Measurements from ENCODE around the gene NOXRED1.

NOXRED1 gene

DNA sequence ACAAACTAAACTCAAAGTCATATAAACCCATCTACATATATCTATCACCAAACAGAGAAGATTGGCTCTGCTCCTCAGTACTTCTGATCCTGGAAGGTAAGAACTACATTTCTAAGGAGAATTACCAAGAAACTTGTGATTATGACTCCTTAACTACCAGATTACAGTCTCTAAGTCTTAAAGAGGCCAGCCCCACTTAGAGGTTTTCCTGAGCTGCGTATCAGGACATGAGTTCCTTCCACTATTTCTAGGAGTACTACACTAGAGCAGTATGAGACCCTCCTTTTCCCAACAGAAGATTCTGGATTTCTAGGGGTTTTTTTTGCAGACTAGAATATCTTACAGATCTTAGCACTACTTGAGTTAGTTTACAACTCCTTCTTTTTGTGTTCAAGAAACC lies at the start of gene NOXRED1:
Gene NOXRED1, minus strand, starts transcription at position 101 of the 400 bp plus-strand sequence. CDS start 634 bp downstream, outside the sequence.
- Histone ChIP-seq H3K4me3 (ENCODE audit: low read length) (no peak within 1 kb of the TSS), H3K9me3 (ENCODE audit: control insufficient read depth, low read length) (no peaks in the 10 kb centered on the region), H3K4me1 (ENCODE audit: control insufficient read depth, insufficient read depth, low read length) (no peaks in the 10 kb centered on the region), H3K36me3 (ENCODE audit: control insufficient read depth, insufficient read depth, low read length) (no peaks in the 10 kb centered on the region), H3K27me3 (ENCODE audit: control insufficient read depth, insufficient read depth, low read length) (no peaks in the 10 kb centered on the region), H3K9ac (ENCODE audit: low read length) (no peak within 1 kb of the TSS)

GRCh38 chr14:77470224-77470870 lies 47.0 kb upstream of the NOXRED1 start:
- no peaks in the 10 kb centered on the region for H3K27me3 ChIP-seq (ENCODE audit: control insufficient read depth, insufficient read depth, low read length)
- H3K9me3 ChIP-seq (ENCODE audit: control insufficient read depth, low read length) = no peaks in the 10 kb centered on the region
- H3K36me3 ChIP-seq (ENCODE audit: control insufficient read depth, insufficient read depth, low read length) = peaks cover 4% of the 10 kb centered on the region
- H3K9ac ChIP-seq (ENCODE audit: low read length) = no peak overlapping the region
- no peak overlapping the region for H3K4me3 ChIP-seq (ENCODE audit: low read length)
- no peaks in the 10 kb centered on the region for H3K4me1 ChIP-seq (ENCODE audit: control insufficient read depth, insufficient read depth, low read length)

DNA sequence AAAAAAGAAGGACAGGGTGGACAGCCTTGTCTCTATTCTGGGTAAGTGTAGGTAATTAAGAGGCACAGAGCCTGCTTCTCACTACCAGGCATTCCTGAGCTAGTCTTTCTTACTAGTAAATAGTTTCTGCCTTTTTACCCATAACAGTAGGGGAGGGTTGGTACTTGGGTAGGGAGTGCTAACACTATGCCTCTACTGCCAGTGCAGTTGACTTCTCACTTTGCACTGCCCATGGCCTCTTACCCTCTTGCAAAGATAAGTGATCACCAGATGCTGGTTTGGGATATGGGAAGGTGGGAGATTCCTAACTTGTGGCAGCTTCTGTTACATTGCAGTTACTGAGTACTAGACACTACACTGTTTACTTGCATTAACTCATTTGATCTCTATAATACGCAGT lies 46.2 kb upstream of the NOXRED1 start:
- H3K4me1 ChIP-seq (ENCODE audit: control insufficient read depth, insufficient read depth, low read length) = no peaks in the 10 kb centered on the region
- no peak overlapping the region for H3K4me3 ChIP-seq (ENCODE audit: low read length)
- H3K9ac ChIP-seq (ENCODE audit: low read length) = no peak overlapping the region
- no peaks in the 10 kb centered on the region for H3K9me3 ChIP-seq (ENCODE audit: control insufficient read depth, low read length)
- no peaks in the 10 kb centered on the region for H3K27me3 ChIP-seq (ENCODE audit: control insufficient read depth, insufficient read depth, low read length)
- H3K36me3 ChIP-seq (ENCODE audit: control insufficient read depth, insufficient read depth, low read length) = peaks cover 12% of the 10 kb centered on the region

DNA sequence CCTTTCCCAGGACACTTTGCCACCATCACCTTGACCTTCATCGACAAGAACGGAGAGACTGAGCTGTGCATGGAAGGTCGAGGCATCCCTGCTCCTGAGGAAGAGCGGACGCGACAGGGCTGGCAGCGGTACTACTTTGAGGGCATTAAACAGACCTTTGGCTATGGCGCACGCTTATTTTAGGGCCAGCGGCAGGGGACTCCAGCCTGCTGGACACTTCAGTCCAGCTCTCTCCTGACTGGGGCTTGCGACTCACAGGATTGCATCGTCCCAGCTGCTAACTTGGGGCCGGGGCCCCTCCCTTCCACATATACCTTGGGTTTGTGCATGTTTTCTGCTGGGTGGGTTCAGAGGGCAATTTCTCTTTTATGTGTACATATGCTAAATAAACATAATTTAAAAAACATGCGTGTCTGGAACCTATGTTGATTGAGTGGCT lies 45.8 kb upstream of the NOXRED1 start:
- peaks cover 14% of the 10 kb centered on the region for H3K36me3 ChIP-seq (ENCODE audit: control insufficient read depth, insufficient read depth, low read length)
- H3K9ac ChIP-seq (ENCODE audit: low read length) = no peak overlapping the region
- no peaks in the 10 kb centered on the region for H3K9me3 ChIP-seq (ENCODE audit: control insufficient read depth, low read length)
- H3K4me1 ChIP-seq (ENCODE audit: control insufficient read depth, insufficient read depth, low read length) = no peaks in the 10 kb centered on the region
- no peaks in the 10 kb centered on the region for H3K27me3 ChIP-seq (ENCODE audit: control insufficient read depth, insufficient read depth, low read length)
- no peak overlapping the region for H3K4me3 ChIP-seq (ENCODE audit: low read length)

DNA sequence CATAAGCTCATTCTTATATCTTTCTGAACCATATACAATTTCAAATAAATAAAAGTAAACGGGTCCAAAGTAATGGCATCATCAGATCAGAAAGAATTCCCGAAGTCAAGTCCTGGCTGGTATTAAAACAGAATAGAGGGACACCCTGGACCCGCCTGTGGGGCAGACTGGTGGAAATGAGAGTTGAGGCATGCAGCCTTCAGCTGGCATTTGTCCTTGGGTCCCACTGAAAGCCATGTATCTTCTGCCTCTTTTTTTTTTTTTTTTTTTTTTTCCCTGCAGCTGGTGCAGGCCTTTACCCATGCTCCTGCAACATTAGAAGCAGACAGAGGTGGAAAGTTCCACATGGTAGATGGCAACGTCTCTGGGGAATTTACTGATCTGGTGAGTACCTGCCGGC lies 44.5 kb upstream of the NOXRED1 start:
- no peak overlapping the region for H3K4me3 ChIP-seq (ENCODE audit: low read length)
- H3K9me3 ChIP-seq (ENCODE audit: control insufficient read depth, low read length) = no peaks in the 10 kb centered on the region
- H3K27me3 ChIP-seq (ENCODE audit: control insufficient read depth, insufficient read depth, low read length) = no peaks in the 10 kb centered on the region
- no peaks in the 10 kb centered on the region for H3K4me1 ChIP-seq (ENCODE audit: control insufficient read depth, insufficient read depth, low read length)
- H3K9ac ChIP-seq (ENCODE audit: low read length) = no peak overlapping the region
- peaks cover 17% of the 10 kb centered on the region for H3K36me3 ChIP-seq (ENCODE audit: control insufficient read depth, insufficient read depth, low read length)

GRCh38 chr14:77459072-77459723 lies 35.9 kb upstream of the NOXRED1 start:
- Histone ChIP-seq H3K9ac (ENCODE audit: low read length) (peak overlapping the region; percentile 81), H3K4me3 (ENCODE audit: low read length) (peak overlapping the region; percentile 79), H3K9me3 (ENCODE audit: control insufficient read depth, low read length) (no peaks in the 10 kb centered on the region), H3K4me1 (ENCODE audit: control insufficient read depth, insufficient read depth, low read length) (peaks cover 4% of the 10 kb centered on the region), H3K27me3 (ENCODE audit: control insufficient read depth, insufficient read depth, low read length) (no peaks in the 10 kb centered on the region), H3K36me3 (ENCODE audit: control insufficient read depth, insufficient read depth, low read length) (peaks cover 3% of the 10 kb centered on the region)

DNA sequence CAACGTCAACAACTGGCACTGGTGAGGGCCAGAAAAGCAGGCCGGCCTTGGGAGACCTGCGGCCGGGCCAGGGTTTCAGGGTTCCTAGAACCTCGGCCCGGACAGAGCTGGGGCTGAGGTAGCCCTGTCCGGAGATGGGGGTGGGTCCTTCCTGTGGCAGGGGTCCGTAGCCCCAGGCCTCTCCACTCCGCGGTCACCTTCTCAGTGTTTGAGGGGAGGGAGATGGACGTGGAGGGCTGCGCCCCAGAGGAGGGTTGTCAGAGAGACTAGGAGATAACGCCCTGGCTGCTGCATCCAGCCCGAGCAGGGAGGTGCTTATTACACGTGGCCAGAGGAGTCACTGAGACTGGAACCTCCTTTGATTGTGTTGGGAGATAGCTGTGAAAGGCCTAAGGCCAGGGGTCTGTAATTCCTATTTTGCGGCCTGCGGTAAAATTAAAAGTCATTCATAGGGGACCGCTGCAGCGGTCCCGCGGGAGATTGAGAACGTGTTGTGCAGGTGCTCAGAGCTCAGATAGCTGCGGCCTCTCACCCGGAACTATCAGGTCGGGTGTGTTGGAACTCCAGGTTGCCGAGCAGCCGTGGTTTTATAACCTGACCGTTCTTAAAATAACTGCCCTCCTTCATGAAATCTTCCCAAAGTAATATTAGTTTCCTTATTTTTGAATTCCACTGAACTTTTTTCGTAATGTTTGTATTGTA lies 35.1 kb upstream of the NOXRED1 start:
- Histone ChIP-seq H3K4me3 (ENCODE audit: low read length) (peak overlapping the region; percentile 79), H3K27me3 (ENCODE audit: control insufficient read depth, insufficient read depth, low read length) (no peaks in the 10 kb centered on the region), H3K36me3 (ENCODE audit: control insufficient read depth, insufficient read depth, low read length) (no peaks in the 10 kb centered on the region), H3K4me1 (ENCODE audit: control insufficient read depth, insufficient read depth, low read length) (peaks cover 4% of the 10 kb centered on the region), H3K9ac (ENCODE audit: low read length) (peak overlapping the region; percentile 81), H3K9me3 (ENCODE audit: control insufficient read depth, low read length) (no peaks in the 10 kb centered on the region)

GRCh38 chr14:77457522-77458248 lies 34.4 kb upstream of the NOXRED1 start, which contains the start of the genes AHSA1 and VIPAS39:
TSS of gene AHSA1 (plus strand) at chr14:77458093. CDS start at chr14:77458190, 97 bp downstream.
TSS of gene VIPAS39 (minus strand) at chr14:77457601. CDS start at chr14:77454102, 3,499 bp downstream.
- Histone ChIP-seq H3K27me3 (ENCODE audit: control insufficient read depth, insufficient read depth, low read length) (no peaks in the 10 kb centered on the region), H3K4me1 (ENCODE audit: control insufficient read depth, insufficient read depth, low read length) (peaks cover 4% of the 10 kb centered on the region), H3K9ac (ENCODE audit: low read length) (peak within 1 kb of the TSS; percentile 81), H3K36me3 (ENCODE audit: control insufficient read depth, insufficient read depth, low read length) (no peaks in the 10 kb centered on the region), H3K4me3 (ENCODE audit: low read length) (peak within 1 kb of the TSS; percentile 79), H3K9me3 (ENCODE audit: control insufficient read depth, low read length) (no peaks in the 10 kb centered on the region)

DNA sequence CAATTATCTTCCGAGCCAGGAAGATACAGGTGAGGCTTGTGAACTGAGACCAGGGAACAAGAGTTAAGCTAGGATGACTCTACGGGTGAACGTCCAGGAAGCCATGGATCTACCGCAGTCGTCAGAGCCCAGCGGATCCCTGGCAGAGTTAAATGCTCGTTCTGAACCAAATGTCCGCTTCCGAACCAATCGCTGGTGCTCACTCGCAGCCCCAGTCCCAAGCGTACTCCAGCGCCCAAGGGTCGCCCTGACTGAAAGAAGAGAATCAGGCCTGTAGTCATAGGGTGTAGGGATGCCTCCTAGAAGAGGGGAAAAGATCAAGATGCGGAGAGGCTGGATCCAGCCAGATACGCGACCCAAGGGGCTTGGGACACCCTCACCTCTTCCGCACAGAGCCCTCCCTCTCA lies 33.8 kb upstream of the NOXRED1 start:
- peaks cover 4% of the 10 kb centered on the region for H3K4me1 ChIP-seq (ENCODE audit: control insufficient read depth, insufficient read depth, low read length)
- H3K27me3 ChIP-seq (ENCODE audit: control insufficient read depth, insufficient read depth, low read length) = no peaks in the 10 kb centered on the region
- H3K9me3 ChIP-seq (ENCODE audit: control insufficient read depth, low read length) = no peaks in the 10 kb centered on the region
- no peaks in the 10 kb centered on the region for H3K36me3 ChIP-seq (ENCODE audit: control insufficient read depth, insufficient read depth, low read length)
- peak overlapping the region; percentile 81 for H3K9ac ChIP-seq (ENCODE audit: low read length)
- H3K4me3 ChIP-seq (ENCODE audit: low read length) = peak overlapping the region; percentile 79

DNA sequence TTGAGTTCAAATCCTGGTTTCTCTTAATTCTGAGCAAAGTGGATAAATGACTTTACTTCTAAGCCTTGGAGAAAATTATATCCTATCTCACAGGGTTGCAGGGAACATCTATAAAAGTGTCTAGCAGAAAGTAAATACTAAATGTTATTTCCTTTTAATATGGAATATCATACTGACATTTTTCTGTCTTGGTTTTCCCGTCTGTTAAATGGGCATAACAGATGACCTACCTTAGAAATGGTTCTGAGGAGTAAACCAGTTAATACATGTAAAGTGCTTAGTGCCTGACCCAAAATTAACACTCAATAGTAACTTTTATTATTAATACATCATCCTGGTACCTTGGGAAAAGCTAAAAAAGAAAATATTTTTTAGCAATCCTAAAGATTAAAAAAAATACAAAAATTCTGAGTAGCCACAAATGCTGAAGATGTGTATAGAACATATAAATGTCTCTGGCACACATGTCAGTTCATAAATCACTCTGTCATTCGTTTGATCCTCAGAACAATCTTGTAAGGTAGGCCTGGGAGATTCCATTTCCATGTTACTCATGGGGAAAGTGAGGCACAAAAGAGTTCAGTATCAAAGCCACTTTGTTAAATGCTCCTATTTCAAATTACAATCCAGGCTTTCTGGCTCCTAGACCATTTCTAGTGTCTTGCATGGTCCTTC lies 32.8 kb upstream of the NOXRED1 start:
- Histone ChIP-seq H3K27me3 (ENCODE audit: control insufficient read depth, insufficient read depth, low read length) (no peaks in the 10 kb centered on the region), H3K4me3 (ENCODE audit: low read length) (no peak overlapping the region), H3K9me3 (ENCODE audit: control insufficient read depth, low read length) (no peaks in the 10 kb centered on the region), H3K4me1 (ENCODE audit: control insufficient read depth, insufficient read depth, low read length) (peaks cover 4% of the 10 kb centered on the region), H3K9ac (ENCODE audit: low read length) (peak overlapping the region; percentile 81), H3K36me3 (ENCODE audit: control insufficient read depth, insufficient read depth, low read length) (no peaks in the 10 kb centered on the region)

DNA sequence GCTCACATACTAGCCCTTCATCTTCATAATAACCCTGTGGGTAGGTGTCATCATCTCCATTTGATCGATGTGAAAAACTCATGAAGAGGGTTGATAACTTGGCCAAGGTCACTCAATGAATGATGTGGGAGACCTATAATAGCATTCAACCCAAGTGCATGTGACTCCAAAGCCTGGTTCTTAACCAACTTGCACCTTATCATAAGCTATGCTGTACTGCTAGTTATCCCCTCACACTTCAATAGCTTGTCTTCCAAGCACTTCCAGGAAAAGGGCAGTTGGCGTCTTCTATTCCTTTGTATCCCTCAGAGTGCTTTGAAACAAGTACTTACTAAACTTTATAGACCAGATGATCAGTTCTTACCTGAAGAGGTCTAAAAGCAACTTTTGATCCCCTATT lies 18.9 kb upstream of the NOXRED1 start:
- no peak overlapping the region for H3K9ac ChIP-seq (ENCODE audit: low read length)
- H3K36me3 ChIP-seq (ENCODE audit: control insufficient read depth, insufficient read depth, low read length) = peaks cover 15% of the 10 kb centered on the region
- no peaks in the 10 kb centered on the region for H3K4me1 ChIP-seq (ENCODE audit: control insufficient read depth, insufficient read depth, low read length)
- H3K9me3 ChIP-seq (ENCODE audit: control insufficient read depth, low read length) = no peaks in the 10 kb centered on the region
- H3K27me3 ChIP-seq (ENCODE audit: control insufficient read depth, insufficient read depth, low read length) = no peaks in the 10 kb centered on the region
- H3K4me3 ChIP-seq (ENCODE audit: low read length) = no peak overlapping the region

Measured in mucosa of stomach (tissue), 1 donor.